Keratinocyte (primary cell): ENCODE results near the gene CYP27A1. TPM values are rescaled to one million over a fixed set of nuclear protein-coding genes. Genes with fewer than 3 reads are reported as not detected.

Experiments used
- DNase-seq: peaks from one replicate; pipeline ENCODE4 v3.0.0-alpha.2; 2011; ENCODE audit warnings: low read depth, missing footprints, low spot score
- FAIRE-seq: peaks from 2 replicates; lab custom pipeline; 2011; peaks lifted over from hg19 to GRCh38; lab: Jason Lieb, UNC
- H2AFZ ChIP-seq: 2 replicates; pipeline ENCODE4 v1.6.0; 2012; ENCODE audit warnings: low read length, control low read depth, inconsistent platforms; ENCODE audit not compliant: control insufficient read depth
- H3K27ac ChIP-seq: 2 replicates; pipeline ENCODE4 v1.5.1; 2011; ENCODE audit warnings: low read length; ENCODE audit not compliant: control insufficient read depth, insufficient read depth
- H3K27me3 ChIP-seq: 3 replicates; pipeline ENCODE4 v1.6.0; 2011; ENCODE audit warnings: low read length; ENCODE audit not compliant: control insufficient read depth, insufficient read depth; ENCODE audit errors: extremely low read depth
- H3K36me3 ChIP-seq, 2 experiments: 2 replicates in 1 of 2; 3 replicates in 1 of 2; pipeline ENCODE4 v1.5.1; 2011; ENCODE audit warnings: low read length in 2 of 2, mild to moderate bottlenecking in 1 of 2; ENCODE audit not compliant: control insufficient read depth in 2 of 2, insufficient read depth in 2 of 2; ENCODE audit errors: extremely low read depth in 1 of 2
- H3K4me1 ChIP-seq: 3 replicates; pipeline ENCODE4 v1.5.1; 2011; ENCODE audit warnings: low read length; ENCODE audit not compliant: control insufficient read depth, insufficient read depth; ENCODE audit errors: extremely low read depth
- H3K4me2 ChIP-seq: 3 replicates; pipeline ENCODE4 v1.6.0; 2011; ENCODE audit warnings: low read depth, low read length; ENCODE audit not compliant: control insufficient read depth, insufficient read depth; ENCODE audit errors: extremely low read depth
- H3K4me3 ChIP-seq, 3 experiments: fragments of 200-600 bp in 1 of 3; sonication (generic) in 1 of 3; 2 replicates in 2 of 3; 3 replicates in 1 of 3; pipeline ENCODE4 v1.5.1; 2011 to 2016; ENCODE audit warnings: low read length in 3 of 3, mild to moderate bottlenecking in 3 of 3, control low read depth in 2 of 3, inconsistent platforms in 1 of 3, low read depth in 1 of 3, mixed read lengths in 1 of 3, mixed run types in 1 of 3, moderate library complexity in 1 of 3; ENCODE audit not compliant: control insufficient read depth in 2 of 3, insufficient read depth in 2 of 3; ENCODE audit errors: extremely low read depth in 1 of 3
- H3K79me2 ChIP-seq: 2 replicates; pipeline ENCODE4 v1.6.0; 2012; ENCODE audit warnings: low read length; ENCODE audit not compliant: control insufficient read depth, insufficient read depth
- H3K9ac ChIP-seq: 3 replicates; pipeline ENCODE4 v1.6.0; 2011; ENCODE audit warnings: low read length; ENCODE audit not compliant: control insufficient read depth, insufficient read depth; ENCODE audit errors: extremely low read depth
- H3K9me1 ChIP-seq: 3 replicates; pipeline ENCODE4 v1.6.0; 2011; ENCODE audit warnings: low read length; ENCODE audit not compliant: control insufficient read depth, insufficient read depth; ENCODE audit errors: extremely low read depth
- H3K9me3 ChIP-seq: 2 replicates; pipeline ENCODE4 v1.5.1; 2012; ENCODE audit warnings: low read depth, low read length; ENCODE audit not compliant: control insufficient read depth
- H4K20me1 ChIP-seq: 3 replicates; pipeline ENCODE4 v1.6.0; 2011; ENCODE audit warnings: low read length; ENCODE audit not compliant: control insufficient read depth, insufficient read depth; ENCODE audit errors: extremely low read depth
- EZH2 ChIP-seq: IDR thresholded peaks from one replicate; pipeline ENCODE4 v1.6.1; 2012; ENCODE audit warnings: inconsistent platforms, mild to moderate bottlenecking, low read length, moderate library complexity
- dilution Hi-C: fragments of 300-500 bp; cut with MboI; formaldehyde crosslinking; loops from one replicate; pipeline ENCODE4 v1.7.0; 2020; ENCODE audit warnings: low sequenced_read_pairs; ENCODE audit not compliant: extremely low pct_ligation_motif_present
- polyA plus RNA-seq, 5 experiments: library from polyadenylated mRNA; depleted of rRNA in 3 of 5; stranded (reverse) in 3 of 5; stranded (forward) in 1 of 5; unstranded in 1 of 5; fragments of >200 nt; gene quantifications; 1 replicate in 1 of 5; 2 replicates in 3 of 5; 3 replicates in 1 of 5; pipeline versions ENCODE4 v1.2.1 to v1.2.3, GENCODE V29; 2011 to 2012; ENCODE audit warnings: missing spikeins in 2 of 5, low read depth in 1 of 5, low replicate concordance in 1 of 5
- TF ChIP-seq, protein P1 (sequence below), 3 experiments: IDR thresholded peaks in 1 of 3; conservative IDR thresholded peaks in 1 of 3; optimal IDR thresholded peaks in 1 of 3; 2 replicates in 2 of 3; 3 replicates in 1 of 3; pipeline versions ENCODE3 to v1.5.1; 2011; ENCODE audit warnings: low read length in 3 of 3, mild to moderate bottlenecking in 3 of 3, moderate library complexity in 2 of 3, control low read depth in 1 of 3, inconsistent platforms in 1 of 3; ENCODE audit not compliant: insufficient read depth in 2 of 3; ENCODE audit errors: extremely low read depth in 1 of 3

Gene CYP27A1
- polyA plus RNA-seq, 1 donor (not counting 4 experiments of a cell fraction or from before 2014, with no cell fraction given): 0.12 TPM

DNA sequence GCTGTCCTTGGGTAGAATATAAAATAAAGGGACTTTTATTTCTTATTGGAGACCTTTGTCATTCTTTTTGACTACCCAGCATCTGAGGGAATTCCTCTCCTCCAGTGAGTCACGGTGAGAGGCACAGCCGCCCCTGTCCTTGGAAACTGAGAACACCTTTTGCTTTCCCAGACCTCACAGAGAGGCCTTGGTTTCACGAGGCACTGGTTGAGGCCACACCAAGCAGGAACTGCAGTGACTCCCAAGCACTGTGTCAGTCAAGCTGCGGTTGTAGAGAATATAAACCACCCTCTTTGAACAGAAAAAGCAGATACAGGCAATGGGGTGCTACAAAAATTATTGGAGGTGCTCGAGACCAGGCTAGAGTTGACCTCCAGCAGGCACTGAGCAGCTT lies 33.3 kb downstream of the CYP27A1 start:
- TF ChIP-seq, protein P1, sequence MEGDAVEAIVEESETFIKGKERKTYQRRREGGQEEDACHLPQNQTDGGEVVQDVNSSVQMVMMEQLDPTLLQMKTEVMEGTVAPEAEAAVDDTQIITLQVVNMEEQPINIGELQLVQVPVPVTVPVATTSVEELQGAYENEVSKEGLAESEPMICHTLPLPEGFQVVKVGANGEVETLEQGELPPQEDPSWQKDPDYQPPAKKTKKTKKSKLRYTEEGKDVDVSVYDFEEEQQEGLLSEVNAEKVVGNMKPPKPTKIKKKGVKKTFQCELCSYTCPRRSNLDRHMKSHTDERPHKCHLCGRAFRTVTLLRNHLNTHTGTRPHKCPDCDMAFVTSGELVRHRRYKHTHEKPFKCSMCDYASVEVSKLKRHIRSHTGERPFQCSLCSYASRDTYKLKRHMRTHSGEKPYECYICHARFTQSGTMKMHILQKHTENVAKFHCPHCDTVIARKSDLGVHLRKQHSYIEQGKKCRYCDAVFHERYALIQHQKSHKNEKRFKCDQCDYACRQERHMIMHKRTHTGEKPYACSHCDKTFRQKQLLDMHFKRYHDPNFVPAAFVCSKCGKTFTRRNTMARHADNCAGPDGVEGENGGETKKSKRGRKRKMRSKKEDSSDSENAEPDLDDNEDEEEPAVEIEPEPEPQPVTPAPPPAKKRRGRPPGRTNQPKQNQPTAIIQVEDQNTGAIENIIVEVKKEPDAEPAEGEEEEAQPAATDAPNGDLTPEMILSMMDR (optimal IDR thresholded peaks at IDR 0.05 in 1 of 3, IDR thresholded peaks at IDR 0.05 in 1 of 3, conservative IDR thresholded peaks at IDR 0.05 in 1 of 3; ENCODE audit: extremely low read depth in 1 of 3, insufficient read depth in 2 of 3, low read length in 3 of 3): no peak
- TF ChIP-seq EZH2: no peak
- Histone ChIP-seq H3K79me2 (no peaks in the 10 kb centered on the region), H2AFZ (no peak overlapping the region), H3K9me3 (no peaks in the 10 kb centered on the region), H3K4me1 (peaks cover 2% of the 10 kb centered on the region), H4K20me1 (no peaks in the 10 kb centered on the region), H3K4me2 (no peak overlapping the region), H3K36me3 (no peaks in the 10 kb centered on the region), H3K27ac (no peak overlapping the region), H3K4me3 (no peak overlapping the region), H3K27me3 (peaks cover 9% of the 10 kb centered on the region), H3K9ac (no peak overlapping the region), H3K9me1 (no peaks in the 10 kb centered on the region)
- DNase-seq (no peak), FAIRE-seq (no peak)
- dilution Hi-C loops: no loop called here

DNA sequence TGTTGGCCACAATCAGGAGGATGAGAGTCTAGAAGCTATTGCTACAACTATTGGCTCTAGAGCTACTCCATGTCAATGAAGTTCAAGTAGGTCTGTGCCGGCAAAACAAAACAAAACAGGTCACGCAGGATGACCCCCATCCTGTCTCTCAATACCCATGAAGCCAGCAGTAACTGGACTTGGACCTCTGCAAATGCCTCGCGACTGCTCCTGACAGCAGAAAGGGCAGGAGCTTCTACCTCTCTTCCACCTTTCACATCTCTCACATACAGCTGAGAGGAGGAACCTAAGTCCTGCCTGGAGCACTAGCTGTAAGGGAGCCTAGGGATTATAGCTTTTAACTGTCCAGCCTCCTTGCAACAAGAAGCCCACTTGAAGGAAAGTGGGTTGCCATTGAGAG lies 33.7 kb downstream of the CYP27A1 start:
- H2AFZ ChIP-seq: no peak overlapping the region
- H3K4me2 ChIP-seq: no peak overlapping the region
- dilution Hi-C loops: no loop called here

More for the DNA sequence above, 33.7 kb downstream of the CYP27A1 start:
- Histone ChIP-seq H3K27ac (no peak overlapping the region), H3K9ac (no peak overlapping the region), H3K4me3 (no peak overlapping the region), H3K36me3 (no peaks in the 10 kb centered on the region), H3K27me3 (peaks cover 9% of the 10 kb centered on the region), H3K9me3 (no peaks in the 10 kb centered on the region), H3K79me2 (no peaks in the 10 kb centered on the region), H3K9me1 (no peaks in the 10 kb centered on the region), H3K4me1 (peaks cover 2% of the 10 kb centered on the region), H4K20me1 (no peaks in the 10 kb centered on the region)
- FAIRE-seq (no peak), DNase-seq (no peak)
- TF ChIP-seq, protein P1 (optimal IDR thresholded peaks at IDR 0.05 in 1 of 3, IDR thresholded peaks at IDR 0.05 in 1 of 3, conservative IDR thresholded peaks at IDR 0.05 in 1 of 3; ENCODE audit: extremely low read depth in 1 of 3, insufficient read depth in 2 of 3, low read length in 3 of 3): no peak
- no peak for TF ChIP-seq EZH2
